Endothelial cell of hepatic sinusoid (primary cell): ENCODE results near the gene MOB3C.

Experiments used
- in situ Hi-C: cut with HindIII; loops from 2 replicates; pipeline ENCODE4 v1.10.0; 2017; ENCODE audit warnings: low sequenced_read_pairs

Gene MOB3C

GRCh38 chr1:46639547-46639946 lies 22.9 kb upstream of the MOB3C start:
- in situ Hi-C loops = no loop called here

- in situ Hi-C loops = no loop called here
Observed at GRCh38 chr1:46638921-46639320, 22.3 kb upstream of the MOB3C start.

- in situ Hi-C loops = no loop called here
Observed at GRCh38 chr1:46637444-46638083, 21.0 kb upstream of the MOB3C start.

- in situ Hi-C loops = no loop called here
Observed at GRCh38 chr1:46635205-46635604, 18.6 kb upstream of the MOB3C start.

- in situ Hi-C loops = no loop called here
Observed at GRCh38 chr1:46630719-46631118, 14.1 kb upstream of the MOB3C start.

- in situ Hi-C loops = no loop called here
Observed at GRCh38 chr1:46623743-46624644, 7.4 kb upstream of the MOB3C start.

GRCh38 chr1:46622344-46622743 lies 5.7 kb upstream of the MOB3C start:
- in situ Hi-C loops = no loop called here

- in situ Hi-C loops = no loop called here
Observed at GRCh38 chr1:46621930-46622329, 5.3 kb upstream of the MOB3C start.

GRCh38 chr1:46619656-46620258 lies 3.1 kb upstream of the MOB3C start:
- in situ Hi-C loops = loop anchor here (5.0 kb wide), 2 partner anchors 42 to 73 kb away; no protein-coding TSS in a partner anchor

- in situ Hi-C loops = loop anchor here (5.0 kb wide), 2 partner anchors 42 to 73 kb away; no protein-coding TSS in a partner anchor
Observed at GRCh38 chr1:46618754-46619415, 2.3 kb upstream of the MOB3C start.

GRCh38 chr1:46617833-46618232 lies 1.2 kb upstream of the MOB3C start:
- in situ Hi-C loops = loop anchor here (5.0 kb wide), 2 partner anchors 41 to 74 kb away; no protein-coding TSS in a partner anchor

GRCh38 chr1:46617108-46617800 lies 643 bp upstream of the MOB3C start:
- in situ Hi-C loops = loop anchor here (5.0 kb wide), 2 partner anchors 40 to 75 kb away; no protein-coding TSS in a partner anchor

GRCh38 chr1:46615735-46616134 lies 876 bp downstream of the MOB3C start:
- in situ Hi-C loops = loop anchor here (5.0 kb wide), 2 partner anchors 38 to 77 kb away; no protein-coding TSS in a partner anchor

- in situ Hi-C loops = loop anchor here (5.0 kb wide), 2 partner anchors 38 to 77 kb away; no protein-coding TSS in a partner anchor
Observed at GRCh38 chr1:46615088-46615487, 1.5 kb downstream of the MOB3C start.

- in situ Hi-C loops = no loop called here
Observed at GRCh38 chr1:46614604-46614984, 2.0 kb downstream of the MOB3C start.

- in situ Hi-C loops = no loop called here
Observed at GRCh38 chr1:46613661-46614603, 2.7 kb downstream of the MOB3C start.

- in situ Hi-C loops = no loop called here
Observed at GRCh38 chr1:46612937-46613660, 3.5 kb downstream of the MOB3C start.

GRCh38 chr1:46611691-46612221 lies 4.9 kb downstream of the MOB3C start:
- in situ Hi-C loops = no loop called here
